ENCODE results near the gene KYNU.

DNA sequence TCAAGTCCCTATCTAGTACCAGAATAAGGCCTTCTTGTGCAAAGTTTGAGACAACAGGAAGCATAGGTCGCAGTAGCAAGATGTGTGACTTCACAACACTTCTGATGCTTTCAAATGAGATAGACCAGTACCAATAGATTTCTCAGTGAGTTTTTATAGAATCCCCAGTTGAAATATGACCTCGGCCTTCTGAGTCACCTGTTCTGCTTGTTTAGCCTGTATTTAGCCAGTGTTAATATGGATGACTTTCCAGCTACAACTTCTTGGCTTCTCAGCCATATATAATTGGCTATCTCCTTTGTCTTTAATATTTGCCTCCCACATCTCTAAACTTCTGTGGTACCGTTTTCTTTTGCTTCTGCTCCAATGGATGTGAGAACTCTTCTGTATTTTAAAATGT lies 113.8 kb downstream of the KYNU start:
- TF ChIP-seq FOS (IDR thresholded peaks at IDR 0.05; ENCODE audit: extremely low read depth, insufficient read length) (no peak), CTCF (IDR thresholded peaks at IDR 0.05 in 2 of 3, conservative IDR thresholded peaks at IDR 0.05 in 1 of 3; ENCODE audit: insufficient read depth in 2 of 3, low read depth in 1 of 3, low read length in 3 of 3) (no peak), MEIS2 (IDR thresholded peaks at IDR 0.05; ENCODE audit: partially characterized antibody) (no peak), MYC (IDR thresholded peaks at IDR 0.05; ENCODE audit: low read depth, low read length) (no peak), MYC (CRISPR knock-in tag; IDR thresholded peaks at IDR 0.05; ENCODE audit: borderline replicate concordance, low read depth) (no peak), HINFP (tag; conservative IDR thresholded peaks at IDR 0.05; ENCODE audit: low read depth) (no peak), TEAD1 (CRISPR knock-in tag; IDR thresholded peaks at IDR 0.05) (no peak), ZKSCAN1 (IDR thresholded peaks at IDR 0.05; ENCODE audit: low read depth, low read length) (no peak)
- TF ChIP-seq, protein P1, sequence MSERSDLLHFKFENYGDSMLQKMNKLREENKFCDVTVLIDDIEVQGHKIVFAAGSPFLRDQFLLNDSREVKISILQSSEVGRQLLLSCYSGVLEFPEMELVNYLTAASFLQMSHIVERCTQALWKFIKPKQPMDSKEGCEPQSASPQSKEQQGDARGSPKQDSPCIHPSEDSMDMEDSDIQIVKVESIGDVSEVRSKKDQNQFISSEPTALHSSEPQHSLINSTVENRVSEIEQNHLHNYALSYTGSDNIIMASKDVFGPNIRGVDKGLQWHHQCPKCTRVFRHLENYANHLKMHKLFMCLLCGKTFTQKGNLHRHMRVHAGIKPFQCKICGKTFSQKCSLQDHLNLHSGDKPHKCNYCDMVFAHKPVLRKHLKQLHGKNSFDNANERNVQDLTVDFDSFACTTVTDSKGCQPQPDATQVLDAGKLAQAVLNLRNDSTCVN (CRISPR knock-in tag; IDR thresholded peaks at IDR 0.05): no peak
- TF ChIP-seq, protein P2, sequence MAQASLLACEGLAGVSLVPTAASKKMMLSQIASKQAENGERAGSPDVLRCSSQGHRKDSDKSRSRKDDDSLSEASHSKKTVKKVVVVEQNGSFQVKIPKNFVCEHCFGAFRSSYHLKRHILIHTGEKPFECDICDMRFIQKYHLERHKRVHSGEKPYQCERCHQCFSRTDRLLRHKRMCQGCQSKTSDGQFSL (CRISPR knock-in tag; IDR thresholded peaks at IDR 0.05): no peak
- TF ChIP-seq, protein P2 (tag; IDR thresholded peaks at IDR 0.05): no peak
- TF ChIP-seq, protein P3, sequence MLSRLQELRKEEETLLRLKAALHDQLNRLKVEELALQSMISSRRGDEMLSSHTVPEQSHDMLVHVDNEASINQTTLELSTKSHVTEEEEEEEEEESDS (CRISPR knock-in tag; IDR thresholded peaks at IDR 0.05): no peak

Measured in K562 (cell line).